ENCODE results near the gene PXN. TPM values are rescaled to one million over a fixed set of nuclear protein-coding genes. Genes with fewer than 3 reads are reported as not detected.
A peak's percentile ranks its signal among the peaks of the same experiment; 100 is the strongest.

Gene PXN
- total and polyA plus RNA-seq, 2 of the 13 experiments (the other 11 are each of a cell fraction or from before 2014, with no cell fraction given): 13.6 to 14.2 TPM

DNA sequence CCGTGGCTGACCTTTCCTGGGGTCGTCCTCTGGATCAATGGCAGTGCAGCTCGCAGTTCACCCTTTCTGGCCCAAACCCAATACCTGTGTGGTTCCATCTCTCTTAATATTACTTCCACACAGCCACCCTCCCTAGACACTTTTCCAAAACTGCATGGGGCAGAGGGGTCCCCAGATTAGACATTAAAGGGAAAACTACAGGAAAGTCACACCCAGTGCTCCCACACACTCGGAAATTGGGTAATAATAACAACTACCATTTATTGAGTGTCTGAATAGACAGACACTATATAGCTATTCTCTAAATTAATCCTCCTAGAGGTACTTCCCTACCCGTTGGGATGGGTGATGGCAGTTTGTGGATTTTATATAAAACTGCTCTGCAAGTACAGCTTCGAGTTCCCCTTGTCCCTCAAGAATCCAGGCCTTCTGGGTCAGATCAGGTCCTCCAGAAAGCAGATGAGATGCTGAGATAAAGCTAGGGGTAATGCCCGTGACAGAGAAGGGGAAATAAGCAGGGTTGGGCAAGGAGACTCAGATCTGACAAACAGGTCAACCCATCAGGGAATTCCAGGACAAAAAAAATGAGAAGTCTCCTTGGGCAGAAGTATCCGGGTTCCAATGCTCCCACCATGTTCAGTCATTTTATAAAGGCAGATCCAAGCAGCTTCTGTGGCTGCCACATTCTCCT, 795 bp upstream of the PXN start (continued):
- TF ChIP-seq, protein P1, sequence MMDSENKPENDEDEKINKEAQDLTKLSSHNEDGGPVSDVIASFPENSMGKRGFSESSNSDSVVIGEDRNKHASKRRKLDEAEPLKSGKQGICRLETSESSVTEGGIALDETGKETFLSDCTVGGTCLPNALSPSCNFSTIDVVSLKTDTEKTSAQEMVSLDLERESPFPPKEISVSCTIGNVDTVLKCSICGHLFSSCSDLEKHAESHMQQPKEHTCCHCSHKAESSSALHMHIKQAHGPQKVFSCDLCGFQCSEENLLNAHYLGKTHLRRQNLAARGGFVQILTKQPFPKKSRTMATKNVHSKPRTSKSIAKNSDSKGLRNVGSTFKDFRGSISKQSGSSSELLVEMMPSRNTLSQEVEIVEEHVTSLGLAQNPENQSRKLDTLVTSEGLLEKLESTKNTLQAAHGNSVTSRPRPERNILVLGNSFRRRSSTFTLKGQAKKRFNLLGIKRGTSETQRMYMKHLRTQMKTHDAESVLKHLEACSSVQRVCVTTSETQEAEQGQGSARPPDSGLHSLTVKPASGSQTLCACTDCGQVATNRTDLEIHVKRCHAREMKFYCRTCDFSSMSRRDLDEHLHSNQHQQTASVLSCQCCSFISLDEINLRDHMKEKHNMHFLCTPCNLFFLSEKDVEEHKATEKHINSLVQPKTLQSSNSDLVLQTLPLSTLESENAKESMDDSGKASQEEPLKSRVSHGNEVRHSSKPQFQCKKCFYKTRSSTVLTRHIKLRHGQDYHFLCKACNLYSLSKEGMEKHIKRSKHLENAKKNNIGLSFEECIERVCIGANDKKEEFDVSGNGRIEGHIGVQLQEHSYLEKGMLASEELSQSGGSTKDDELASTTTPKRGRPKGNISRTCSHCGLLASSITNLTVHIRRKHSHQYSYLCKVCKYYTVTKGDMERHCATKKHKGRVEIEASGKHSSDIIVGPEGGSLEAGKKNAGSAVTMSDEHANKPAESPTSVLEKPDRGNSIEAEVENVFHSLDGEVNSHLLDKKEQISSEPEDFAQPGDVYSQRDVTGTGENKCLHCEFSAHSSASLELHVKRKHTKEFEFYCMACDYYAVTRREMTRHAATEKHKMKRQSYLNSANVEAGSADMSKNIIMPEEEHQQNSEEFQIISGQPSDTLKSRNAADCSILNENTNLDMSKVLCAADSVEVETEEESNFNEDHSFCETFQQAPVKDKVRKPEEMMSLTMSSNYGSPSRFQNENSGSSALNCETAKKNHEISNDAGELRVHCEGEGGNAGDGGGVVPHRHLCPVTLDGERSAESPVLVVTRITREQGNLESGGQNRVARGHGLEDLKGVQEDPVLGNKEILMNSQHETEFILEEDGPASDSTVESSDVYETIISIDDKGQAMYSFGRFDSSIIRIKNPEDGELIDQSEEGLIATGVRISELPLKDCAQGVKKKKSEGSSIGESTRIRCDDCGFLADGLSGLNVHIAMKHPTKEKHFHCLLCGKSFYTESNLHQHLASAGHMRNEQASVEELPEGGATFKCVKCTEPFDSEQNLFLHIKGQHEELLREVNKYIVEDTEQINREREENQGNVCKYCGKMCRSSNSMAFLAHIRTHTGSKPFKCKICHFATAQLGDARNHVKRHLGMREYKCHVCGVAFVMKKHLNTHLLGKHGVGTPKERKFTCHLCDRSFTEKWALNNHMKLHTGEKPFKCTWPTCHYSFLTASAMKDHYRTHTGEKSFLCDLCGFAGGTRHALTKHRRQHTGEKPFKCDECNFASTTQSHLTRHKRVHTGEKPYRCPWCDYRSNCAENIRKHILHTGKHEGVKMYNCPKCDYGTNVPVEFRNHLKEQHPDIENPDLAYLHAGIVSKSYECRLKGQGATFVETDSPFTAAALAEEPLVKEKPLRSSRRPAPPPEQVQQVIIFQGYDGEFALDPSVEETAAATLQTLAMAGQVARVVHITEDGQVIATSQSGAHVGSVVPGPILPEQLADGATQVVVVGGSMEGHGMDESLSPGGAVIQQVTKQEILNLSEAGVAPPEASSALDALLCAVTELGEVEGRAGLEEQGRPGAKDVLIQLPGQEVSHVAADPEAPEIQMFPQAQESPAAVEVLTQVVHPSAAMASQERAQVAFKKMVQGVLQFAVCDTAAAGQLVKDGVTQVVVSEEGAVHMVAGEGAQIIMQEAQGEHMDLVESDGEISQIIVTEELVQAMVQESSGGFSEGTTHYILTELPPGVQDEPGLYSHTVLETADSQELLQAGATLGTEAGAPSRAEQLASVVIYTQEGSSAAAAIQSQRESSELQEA (CRISPR knock-in tag; IDR thresholded peaks at IDR 0.05; ENCODE audit: not compliant biosample characterization): no peak
- no peak for TF ChIP-seq ZMYM3 (CRISPR knock-in tag; IDR thresholded peaks at IDR 0.05)
- TF ChIP-seq ZNF788 (CRISPR knock-in tag; IDR thresholded peaks at IDR 0.05; ENCODE audit: borderline replicate concordance): no peak
- no peak for TF ChIP-seq ARID2 (CRISPR knock-in tag; IDR thresholded peaks at IDR 0.05; ENCODE audit: borderline replicate concordance)
- no peak for TF ChIP-seq MYC (CRISPR knock-in tag; IDR thresholded peaks at IDR 0.05; ENCODE audit: borderline replicate concordance)
- TF ChIP-seq, protein P2, sequence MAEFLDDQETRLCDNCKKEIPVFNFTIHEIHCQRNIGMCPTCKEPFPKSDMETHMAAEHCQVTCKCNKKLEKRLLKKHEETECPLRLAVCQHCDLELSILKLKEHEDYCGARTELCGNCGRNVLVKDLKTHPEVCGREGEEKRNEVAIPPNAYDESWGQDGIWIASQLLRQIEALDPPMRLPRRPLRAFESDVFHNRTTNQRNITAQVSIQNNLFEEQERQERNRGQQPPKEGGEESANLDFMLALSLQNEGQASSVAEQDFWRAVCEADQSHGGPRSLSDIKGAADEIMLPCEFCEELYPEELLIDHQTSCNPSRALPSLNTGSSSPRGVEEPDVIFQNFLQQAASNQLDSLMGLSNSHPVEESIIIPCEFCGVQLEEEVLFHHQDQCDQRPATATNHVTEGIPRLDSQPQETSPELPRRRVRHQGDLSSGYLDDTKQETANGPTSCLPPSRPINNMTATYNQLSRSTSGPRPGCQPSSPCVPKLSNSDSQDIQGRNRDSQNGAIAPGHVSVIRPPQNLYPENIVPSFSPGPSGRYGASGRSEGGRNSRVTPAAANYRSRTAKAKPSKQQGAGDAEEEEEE (CRISPR knock-in tag; IDR thresholded peaks at IDR 0.05; ENCODE audit: borderline replicate concordance): no peak
- TF ChIP-seq ZNF350 (CRISPR knock-in tag; IDR thresholded peaks at IDR 0.05; ENCODE audit: borderline replicate concordance, low read depth): no peak
- 0 out of 2 replicates have a peak, but pooled peaks have one; percentile 39 for TF ChIP-seq ZNF572 (CRISPR knock-in tag; IDR thresholded peaks at IDR 0.05)
- no peak for TF ChIP-seq NFATC3 (CRISPR knock-in tag; IDR thresholded peaks at IDR 0.05)
- 0 out of 2 replicates have a peak, but pooled peaks have one; percentile 4 for TF ChIP-seq ARID5B (CRISPR knock-in tag; IDR thresholded peaks at IDR 0.05)
- TF ChIP-seq HCFC1 (IDR thresholded peaks at IDR 0.05; ENCODE audit: low read depth, low read length): no peak
- TF ChIP-seq IKZF5 (CRISPR knock-in tag; IDR thresholded peaks at IDR 0.05): no peak
- TF ChIP-seq LCORL (IDR thresholded peaks at IDR 0.05): no peak
- TF ChIP-seq LCORL (CRISPR knock-in tag; IDR thresholded peaks at IDR 0.05): 0 out of 2 replicates have a peak, but pooled peaks have one; percentile 1

Measured in HepG2 (cell line).